Measurements from ENCODE around the gene IL1A.

Gene IL1A

DNA sequence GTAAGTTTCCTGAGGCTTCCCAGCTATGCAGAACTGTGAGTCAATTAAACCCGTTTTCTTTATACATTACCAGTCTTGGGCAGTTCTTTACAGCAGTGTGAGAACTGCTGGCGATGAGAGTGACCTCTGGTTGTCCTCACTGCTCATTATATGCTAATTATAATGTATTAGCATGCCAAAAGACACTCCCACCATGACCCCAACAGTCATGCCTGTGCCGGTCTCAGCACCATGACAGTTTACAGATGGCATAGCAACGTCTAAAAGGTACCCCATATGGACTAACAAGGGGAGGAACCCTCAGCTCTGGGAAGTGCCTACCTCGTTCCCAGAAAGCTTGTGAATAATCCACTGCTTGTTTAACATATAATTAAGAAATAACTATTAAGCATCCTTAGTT, 8.1 kb upstream of the IL1A start:
- no peak for DNase-seq (ENCODE audit: low spot score)

GRCh38 chr2:112791693-112792230, 7.5 kb upstream of the IL1A start:
- DNase-seq (ENCODE audit: low spot score), result no peak

GRCh38 chr2:112791019-112791418, 6.7 kb upstream of the IL1A start:
- DNase-seq (ENCODE audit: low spot score), result no peak

DNA sequence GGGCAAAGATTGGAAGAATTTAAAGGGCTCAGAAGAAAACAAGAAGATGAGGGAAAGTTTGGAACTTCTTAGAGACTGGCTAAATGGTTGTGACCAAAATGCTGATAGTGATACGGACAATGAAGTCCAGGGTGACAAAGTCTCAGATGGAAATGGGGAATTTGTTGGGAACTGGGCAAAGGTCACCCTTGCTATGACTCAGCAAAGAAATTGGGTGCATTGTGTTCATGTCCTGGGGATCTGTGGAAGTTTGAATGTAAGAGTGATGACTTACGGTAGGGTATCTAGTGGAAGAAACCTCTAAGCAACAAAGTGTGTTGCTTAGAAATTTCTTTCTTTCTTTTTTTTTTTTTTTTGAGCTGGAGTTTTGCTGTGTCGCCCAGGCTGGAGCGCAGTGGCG, 6.0 kb upstream of the IL1A start:
- no peak for DNase-seq (ENCODE audit: low spot score)

GRCh38 chr2:112789186-112789585, 4.9 kb upstream of the IL1A start:
- DNase-seq (ENCODE audit: low spot score), result no peak

GRCh38 chr2:112788653-112789052, 4.4 kb upstream of the IL1A start:
- no peak for DNase-seq (ENCODE audit: low spot score)

DNA sequence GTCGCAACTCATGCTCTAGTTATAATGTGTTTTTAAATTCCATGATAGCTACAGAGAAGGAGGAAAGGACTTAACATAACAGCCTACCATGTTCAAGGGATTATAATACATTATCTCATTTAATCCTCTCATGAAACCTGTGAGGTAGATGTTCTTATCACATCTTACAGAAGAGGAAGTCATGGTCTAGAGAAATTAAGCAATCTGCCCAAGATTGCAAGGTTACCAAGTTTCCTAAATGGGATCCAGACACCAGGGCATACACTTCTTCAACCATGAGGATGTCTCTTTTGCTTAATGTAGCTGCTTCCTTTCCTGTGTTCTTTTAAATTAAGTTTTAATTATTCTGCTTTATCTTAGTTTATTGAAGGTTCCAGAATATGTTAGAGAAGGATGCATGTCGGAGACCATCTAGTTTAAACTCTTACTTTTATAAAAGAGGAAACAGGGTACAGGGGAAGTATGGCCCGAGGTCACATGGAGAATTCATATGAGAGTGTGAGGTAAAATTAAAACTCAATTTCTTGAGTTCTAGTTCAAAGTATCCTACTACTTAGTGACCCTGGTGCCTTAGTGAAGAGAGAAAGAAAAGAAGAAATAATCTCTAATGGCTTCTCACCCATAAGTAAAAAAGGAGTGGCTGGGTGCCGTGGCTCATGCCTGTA, 3.6 kb upstream of the IL1A start:
- DNase-seq (ENCODE audit: low spot score), result no peak

GRCh38 chr2:112787294-112787693, 3.0 kb upstream of the IL1A start:
- DNase-seq (ENCODE audit: low spot score), result no peak

DNA sequence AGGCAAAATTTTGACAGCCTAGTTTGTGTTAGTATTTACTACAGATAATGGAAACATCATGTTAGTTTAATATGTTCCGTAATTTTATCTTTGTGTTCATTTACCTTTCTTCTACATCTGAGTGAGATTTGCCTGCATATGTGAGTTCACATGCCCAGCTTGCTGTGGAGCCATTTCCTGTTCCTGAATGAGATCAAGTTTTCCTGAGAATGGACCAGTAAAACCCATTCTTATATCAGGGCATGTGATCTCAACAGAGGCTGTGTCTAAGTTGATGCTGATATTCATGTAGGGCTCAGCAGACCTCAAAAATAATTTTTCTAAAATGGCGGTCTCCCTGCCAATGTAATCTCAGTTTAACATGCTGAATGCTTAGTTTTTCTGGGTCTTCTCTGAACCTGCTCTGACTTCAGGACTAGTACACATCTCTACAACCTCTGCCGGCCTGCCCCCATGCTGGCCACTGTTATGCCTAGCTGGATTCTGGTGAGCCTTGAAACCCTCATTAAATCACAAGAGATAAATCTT, 1.0 kb downstream of the IL1A start:
- no peak for DNase-seq (ENCODE audit: low spot score)

DNA sequence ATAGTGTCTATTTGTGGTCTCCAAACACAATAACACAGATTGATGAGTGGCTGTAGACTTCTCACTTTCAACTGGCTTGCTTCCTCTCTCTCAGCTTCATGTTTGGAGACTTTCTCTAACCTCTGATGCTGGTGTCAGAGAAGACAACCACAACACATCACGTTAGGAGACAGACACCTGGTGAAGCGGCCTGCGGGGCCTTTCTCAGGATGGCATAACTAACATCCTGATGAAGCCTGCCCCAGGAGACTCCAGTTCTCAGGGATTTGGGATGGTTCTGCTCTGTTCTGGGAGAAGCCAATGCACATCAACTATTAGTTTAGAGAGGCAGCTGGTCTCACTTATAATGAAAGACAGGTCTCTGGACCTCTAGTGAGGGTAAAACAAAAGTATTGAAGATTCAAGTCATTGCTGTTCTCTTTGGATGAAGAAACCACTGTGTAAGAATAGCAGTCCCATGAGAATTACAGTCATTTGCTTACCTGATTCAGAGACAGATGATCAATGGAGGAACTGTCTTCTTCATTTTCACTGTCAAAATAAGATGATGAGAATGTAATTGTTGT, 2.0 kb downstream of the IL1A start:
- DNase-seq (ENCODE audit: low spot score), result no peak

- no peak for DNase-seq (ENCODE audit: low spot score)
Observed at GRCh38 chr2:112779598-112779997, 4.7 kb downstream of the IL1A start.

DNA sequence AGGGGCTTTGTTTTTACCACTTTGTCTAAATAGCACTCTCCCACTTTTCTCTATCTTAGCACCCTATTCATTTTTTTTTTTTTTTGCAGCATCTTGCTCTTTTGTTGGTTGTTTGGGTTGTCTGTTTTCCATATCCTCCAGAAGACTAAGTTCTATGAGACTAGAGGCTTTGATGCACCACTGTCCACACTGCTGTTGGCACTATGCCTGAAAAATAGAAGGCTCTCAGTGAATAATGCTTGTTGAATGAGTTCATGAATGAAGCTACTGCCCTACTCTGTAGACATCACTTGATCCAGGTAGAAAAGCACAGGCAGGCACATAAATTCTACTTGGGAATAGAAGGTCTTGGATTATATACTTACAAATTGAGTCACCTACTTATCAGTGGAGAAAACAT, 7.3 kb downstream of the IL1A start:
- DNase-seq (ENCODE audit: low spot score), result no peak

GRCh38 chr2:112776113-112776512, 8.2 kb downstream of the IL1A start:
- DNase-seq (ENCODE audit: low spot score), result no peak

DNA sequence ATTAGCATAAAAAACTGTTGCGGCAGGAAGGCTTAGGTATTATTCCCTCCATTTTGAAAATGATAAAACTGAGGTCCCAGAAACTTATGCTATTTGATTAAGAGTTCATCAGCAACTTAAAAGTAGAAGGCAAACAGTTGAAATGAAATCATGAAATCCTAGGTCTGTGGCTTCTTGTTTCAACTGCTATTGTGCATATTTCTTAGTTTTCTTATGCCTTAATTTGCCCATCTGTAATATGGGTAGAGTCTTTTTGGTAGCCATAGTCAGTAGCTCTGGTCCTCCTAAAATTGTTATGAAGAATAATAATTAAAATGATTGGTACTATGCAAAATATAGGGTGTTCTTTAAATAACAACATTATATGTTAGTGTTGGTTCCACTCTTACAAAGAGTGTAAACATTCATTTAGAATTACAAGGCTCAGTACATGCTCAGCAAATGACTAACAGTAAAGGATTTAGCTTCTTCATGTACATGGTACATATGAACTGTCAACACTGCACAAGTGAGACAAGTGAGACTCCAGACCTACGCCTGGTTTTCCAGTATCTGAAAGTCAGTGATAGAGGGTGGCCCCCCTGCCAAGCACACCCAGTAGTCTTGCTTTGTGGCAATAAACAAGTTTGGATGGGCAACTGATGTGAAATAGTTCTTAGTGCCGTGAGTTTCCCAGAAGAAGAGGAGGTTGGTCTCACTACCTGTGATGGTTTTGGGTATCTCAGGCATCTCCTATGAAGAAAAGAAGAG, 9.6 kb downstream of the IL1A start:
- DNase-seq (ENCODE audit: low spot score), result no peak

- DNase-seq (ENCODE audit: low spot score), result no peak
Observed at GRCh38 chr2:112773556-112773955, 10.7 kb downstream of the IL1A start.

- no peak for DNase-seq (ENCODE audit: low spot score)
Observed at GRCh38 chr2:112772911-112773475, 11.3 kb downstream of the IL1A start.

GRCh38 chr2:112772322-112772721, 12.0 kb downstream of the IL1A start:
- no peak for DNase-seq (ENCODE audit: low spot score)

- DNase-seq (ENCODE audit: low spot score), result no peak
Observed at GRCh38 chr2:112768432-112768831, 15.9 kb downstream of the IL1A start.

DNA sequence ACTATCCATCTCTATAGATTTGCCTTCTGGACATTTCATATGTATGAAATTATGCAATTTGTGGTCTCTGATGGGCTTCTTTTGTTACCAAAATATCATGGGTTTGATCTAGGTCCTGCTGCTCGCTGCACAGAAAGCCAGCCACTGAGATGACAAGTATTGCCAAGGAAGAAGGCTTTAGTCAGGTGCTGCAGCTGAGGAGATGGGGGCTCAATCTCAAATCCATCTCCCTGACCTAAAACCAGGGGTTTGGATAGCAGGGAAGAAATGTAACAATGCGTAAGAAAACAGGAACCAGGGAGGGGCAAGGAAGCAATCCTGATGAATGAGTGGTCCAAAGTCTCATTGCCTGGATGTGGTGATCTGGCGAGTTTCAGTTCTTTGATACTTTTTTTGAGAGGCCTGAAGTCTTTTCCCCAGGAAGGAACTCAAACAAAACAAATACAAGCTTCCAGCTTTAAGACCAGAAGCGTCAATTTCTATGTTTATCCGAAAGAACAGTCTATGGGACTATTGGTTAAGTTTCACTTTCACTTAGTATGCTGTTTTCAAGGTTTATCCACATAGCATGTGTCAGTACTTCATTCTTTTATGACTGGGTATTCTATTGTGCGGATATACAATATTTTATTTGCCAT, 16.5 kb downstream of the IL1A start:
- DNase-seq (ENCODE audit: low spot score), result no peak

- DNase-seq (ENCODE audit: low spot score), result no peak
Observed at GRCh38 chr2:112765251-112765650, 19.0 kb downstream of the IL1A start.

GRCh38 chr2:112764071-112765044, 19.9 kb downstream of the IL1A start, which contains the start of gene CKAP2L:
TSS of gene CKAP2L (minus strand) at chr2:112764609. CDS start at chr2:112764598, 11 bp downstream.
- peak; percentile 94 for DNase-seq (ENCODE audit: low spot score)

Measured in CD4-positive, alpha-beta T cell treated with Interleukin-6 at 100 ng/mL for 8 hours (primary cell).